Non-pigmented ciliary epithelial cell (primary cell): Measurements from ENCODE around the gene TMEM154.

Experiments
- DNase-seq: peaks from one replicate; pipeline ENCODE4 v3.0.0-alpha.2; 2010; ENCODE audit warnings: low read depth

The TMEM154 gene

DNA sequence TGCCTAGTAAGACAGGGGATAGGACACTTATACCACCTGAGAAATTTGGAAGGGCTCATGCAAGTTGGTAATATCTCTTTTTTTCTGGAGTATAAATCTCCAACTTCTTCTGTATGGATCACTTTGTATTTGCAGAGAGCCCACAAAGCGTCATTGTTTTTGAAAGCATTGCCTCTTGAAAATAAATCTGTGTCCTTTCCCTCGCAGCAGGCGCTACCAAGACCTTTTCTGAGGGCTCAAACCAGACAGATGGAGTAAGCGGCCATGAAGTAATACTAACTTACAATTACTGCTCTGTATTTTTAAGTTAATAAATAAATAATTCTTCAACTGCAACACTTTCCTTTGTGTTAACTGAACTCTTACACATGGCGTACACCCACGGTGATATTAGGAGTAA is 87.9 kb downstream of the TMEM154 start:
- no peak for DNase-seq

DNA sequence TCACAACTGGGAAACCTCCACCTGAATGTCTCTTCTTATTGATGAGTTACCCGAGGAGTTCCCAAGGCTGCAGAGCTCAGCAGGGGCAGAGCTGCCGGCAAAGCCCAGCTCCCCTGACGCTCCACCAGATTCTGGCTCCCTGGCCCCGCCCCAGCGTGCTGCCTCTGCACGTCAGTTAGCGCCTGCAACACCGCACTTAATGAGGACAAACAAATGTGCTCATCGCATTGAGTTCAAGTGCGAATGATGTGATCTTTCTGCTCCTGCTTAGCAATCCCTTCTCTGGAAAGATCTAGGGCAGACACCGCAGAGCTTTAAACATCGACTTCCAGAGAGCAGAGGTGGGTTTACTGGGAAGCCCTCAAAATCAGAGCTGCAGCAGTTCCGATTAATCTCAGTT is 88.4 kb downstream of the TMEM154 start:
- DNase-seq: no peak

DNA sequence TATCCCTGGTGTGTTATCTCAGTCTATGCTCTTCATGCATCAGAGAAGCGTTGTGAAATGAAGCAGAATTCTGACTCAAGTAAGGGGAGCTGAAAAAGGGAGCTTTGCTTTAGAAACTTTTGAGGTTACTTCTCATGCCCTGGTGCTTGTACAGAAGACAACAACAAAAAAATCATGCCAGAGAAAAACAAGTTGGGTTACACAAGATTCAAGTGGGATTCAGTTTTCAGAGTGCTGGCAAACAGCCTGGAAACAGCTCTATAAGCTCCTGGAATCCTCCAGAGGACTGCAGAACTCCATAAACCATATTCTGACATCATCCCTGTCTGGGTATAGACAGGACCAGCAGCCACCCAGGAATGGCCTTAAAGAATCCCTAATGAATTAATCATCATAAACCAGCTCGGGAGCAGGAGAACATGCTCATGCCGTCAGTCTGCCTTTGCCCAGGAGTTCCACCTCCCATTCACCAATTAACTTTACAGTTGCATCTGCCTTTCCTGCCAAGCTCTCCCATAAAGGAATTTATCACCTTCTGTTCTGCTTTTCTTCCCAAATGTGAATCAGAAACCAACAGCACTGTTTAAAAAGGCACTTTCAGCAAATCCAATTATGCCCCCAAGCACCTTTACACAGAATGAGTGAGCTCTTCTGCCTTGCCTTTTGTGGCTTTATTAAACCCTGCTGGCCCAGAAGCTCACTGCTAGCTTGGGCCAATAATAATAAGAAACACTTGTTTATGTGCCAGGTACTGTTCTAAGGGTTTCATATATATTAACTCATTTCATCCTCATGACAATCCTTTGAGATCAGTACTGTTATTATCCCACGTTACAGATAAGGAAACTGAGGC is 89.4 kb downstream of the TMEM154 start:
- peak; percentile 86 for DNase-seq

DNA sequence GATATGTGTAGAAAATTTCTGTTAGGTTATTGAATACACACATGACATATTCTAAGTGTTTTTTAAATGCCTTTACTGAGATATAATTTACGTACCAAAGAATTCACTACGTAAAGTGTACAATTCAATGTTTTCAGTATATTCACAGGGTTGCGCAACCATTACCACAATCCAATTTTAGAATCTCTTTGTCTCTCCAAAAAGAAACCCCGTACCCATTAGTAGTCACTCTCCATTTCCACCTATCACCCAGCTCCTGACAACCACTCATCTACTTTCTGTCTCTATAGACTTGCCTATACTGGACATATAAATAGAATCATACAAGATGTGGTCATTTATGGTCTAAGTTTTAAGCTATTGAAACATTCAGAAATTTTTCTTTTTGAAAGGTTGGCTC is 90.9 kb downstream of the TMEM154 start:
- no peak for DNase-seq

DNA sequence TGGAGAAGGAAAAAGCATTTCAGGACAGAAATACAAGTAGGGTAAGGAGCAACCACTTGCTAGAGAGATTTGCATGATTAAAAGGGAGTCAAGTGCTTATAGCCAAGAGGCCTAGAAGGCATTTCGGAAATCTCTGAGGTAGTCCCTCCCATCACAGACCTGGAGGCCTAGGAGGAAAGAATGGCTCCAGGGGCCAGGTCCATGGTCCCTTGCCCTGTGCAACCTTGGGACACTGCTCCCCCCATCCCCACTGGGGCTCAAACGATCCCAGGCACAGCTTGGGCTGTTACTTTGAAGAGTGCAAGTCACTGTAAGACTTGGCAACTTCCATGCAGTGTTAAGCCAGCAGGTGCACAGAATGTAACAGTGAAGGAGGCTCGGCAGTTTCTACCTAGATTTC is 92.7 kb downstream of the TMEM154 start:
- DNase-seq: no peak

DNA sequence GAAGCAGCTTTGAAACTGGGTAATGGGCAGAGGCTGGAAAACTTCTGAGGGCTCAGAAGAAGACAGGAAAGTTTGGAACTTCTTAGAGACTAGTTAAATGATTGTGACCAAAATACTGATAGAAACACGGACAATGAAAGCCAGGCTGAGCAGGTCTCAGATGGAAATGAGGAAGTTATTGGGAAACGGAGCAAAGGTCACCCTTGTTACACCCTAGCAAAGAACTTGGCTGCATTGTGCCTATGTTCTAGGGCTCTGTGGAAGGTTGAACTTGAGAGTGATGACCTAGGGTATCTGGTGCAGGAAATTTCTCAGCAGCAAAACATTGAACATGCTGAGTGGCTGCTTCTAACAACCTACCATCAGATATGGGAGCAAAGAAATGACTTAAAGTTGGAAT is 93.1 kb downstream of the TMEM154 start:
- no peak for DNase-seq

DNA sequence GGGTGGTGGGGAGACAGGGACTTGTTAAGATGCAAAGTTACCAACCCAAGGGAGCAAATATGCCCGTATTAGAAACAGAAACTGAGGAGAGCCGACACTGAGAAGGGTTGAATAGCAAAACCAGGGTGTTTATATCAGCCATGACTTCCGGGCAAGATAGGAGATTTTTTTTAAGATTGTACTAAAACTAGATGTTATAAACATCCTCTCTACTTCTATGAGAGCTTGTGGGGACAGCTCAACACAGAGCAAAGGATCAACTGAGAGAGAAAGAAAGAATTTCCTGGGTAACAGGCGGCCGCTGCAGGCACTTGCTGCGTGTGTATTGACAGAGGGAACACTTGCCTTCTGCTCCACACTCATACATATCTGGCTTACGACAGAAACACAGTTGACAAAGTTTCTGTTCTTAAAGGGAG is 94.8 kb downstream of the TMEM154 start:
- DNase-seq: no peak

DNA sequence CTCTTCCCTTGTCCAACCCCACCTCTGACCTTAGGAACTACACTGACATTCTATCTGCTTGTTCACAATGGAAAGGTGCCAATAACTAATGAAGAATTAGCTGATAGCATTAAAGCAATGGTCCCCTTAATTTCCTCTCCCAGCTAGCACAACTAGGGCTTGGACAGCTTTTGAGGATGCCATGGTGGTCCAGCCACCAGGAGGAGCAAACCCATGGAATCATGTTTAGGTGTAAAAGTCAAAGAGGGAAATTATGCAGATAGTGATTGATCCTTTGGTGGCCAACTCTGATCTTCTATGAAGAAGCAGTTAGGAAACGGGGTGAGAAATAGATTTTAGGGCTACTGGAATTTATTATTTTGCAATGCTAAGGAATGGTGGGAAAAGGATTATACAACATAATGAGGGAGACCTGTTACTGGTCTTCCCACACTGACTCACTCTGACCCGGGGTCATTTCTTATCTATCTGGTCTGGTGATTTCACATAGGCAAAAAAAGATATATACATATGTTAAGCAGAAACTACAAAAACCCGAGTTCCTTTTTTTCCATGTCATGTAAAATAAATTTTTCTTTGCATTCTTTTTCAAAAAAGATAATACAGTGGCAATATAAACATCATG is 98.1 kb downstream of the TMEM154 start:
- DNase-seq: no peak

DNA sequence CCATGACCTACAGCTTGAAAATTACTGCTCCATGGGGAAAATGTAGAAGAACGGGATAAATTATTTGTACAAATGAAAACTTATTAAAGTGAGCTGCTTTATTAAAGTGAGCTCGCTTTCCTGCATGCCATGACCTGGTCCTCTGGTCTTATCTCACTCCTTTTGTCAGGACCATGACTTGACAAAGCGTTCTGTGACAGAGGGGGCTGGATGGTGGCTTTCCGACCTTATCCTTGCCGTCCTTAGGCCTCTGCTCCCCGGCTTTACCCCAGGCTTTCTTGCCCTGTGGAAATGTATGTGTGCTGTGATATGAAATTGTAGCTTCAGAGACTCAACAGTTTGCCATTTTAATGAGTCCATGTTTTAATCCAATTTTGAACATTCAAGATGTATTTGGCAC is 99.9 kb downstream of the TMEM154 start:
- no peak for DNase-seq

DNA sequence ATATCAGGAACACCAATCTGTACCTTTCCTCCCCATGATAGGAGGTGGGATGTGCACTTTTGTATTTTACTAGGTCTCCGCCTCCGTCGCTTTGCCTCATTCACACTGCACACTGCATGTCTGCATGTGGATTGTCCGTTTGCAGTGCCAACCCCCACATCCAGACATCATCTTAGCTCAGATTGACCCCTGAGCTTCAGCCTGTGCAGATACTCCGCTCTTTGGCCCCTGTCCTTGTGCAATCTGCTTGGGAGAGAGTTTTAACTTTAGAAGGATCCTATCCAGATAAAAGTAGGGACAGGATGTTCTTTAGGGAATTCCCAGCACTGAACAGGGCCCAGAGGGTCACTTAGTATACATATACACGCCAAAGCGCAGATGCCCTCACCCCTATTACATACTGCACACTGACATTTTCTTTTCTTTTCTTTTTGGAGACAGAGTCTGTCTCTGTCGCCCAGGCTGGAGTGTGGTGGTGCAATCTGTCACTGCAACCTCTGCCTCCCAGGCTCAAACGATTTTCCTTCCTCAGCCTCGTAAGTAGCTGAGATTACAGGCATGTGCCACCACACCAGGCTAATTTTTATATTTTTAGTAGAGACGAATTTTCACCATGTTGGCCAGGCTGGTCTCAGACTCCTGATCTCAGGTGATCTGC is 100.6 kb downstream of the TMEM154 start:
- DNase-seq: no peak

DNA sequence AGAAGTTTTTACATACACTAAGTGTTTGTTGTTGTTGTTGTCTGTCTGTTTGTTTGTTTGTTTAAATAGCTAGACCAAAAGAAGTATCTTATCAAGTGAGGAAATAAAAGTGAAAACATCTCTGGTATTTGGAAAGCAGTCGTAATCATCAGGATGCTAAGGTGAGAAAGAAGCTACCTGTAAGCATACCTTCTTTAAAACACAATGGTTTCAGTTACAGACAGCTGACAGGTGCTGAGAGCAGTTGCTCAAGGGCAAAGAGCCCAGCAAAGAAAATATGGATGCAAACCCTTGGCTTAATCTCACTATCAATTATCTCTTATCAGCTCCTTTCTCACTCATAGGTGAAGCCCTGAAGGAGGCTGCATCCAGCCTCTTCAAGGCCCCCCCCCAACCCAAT is 101.1 kb downstream of the TMEM154 start:
- DNase-seq: no peak

DNA sequence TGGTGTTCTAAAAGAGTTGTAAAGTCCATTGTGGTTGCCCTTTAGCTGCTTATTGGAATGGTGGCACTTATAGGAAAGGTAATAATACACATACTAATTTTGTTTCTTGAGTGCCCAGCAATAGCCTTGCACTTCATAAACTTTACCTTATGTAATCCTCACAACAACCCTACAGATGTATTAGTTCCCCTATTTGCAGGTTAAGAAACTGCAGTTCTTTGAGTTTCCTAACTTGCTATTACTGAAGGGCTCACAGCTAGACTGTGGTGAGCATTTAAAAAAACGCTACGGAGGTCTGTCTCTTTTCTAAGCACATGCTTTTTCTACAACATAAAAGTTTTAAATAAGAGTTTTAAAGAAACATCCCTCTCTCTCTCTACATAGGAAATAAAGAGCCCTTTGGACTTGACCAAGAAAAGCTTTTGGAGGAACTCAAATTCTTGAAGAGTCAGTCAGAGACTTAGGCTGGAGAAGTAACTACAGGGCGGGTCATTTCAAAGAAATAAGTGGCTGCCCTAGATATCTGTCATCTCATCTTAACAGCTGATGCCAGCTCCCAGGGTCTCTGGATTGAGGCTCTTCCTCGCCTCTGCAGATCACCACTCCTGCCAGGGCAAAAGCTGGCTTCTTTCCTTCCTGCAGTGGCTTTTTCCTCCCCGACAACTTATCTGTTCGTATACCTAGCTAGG is 101.9 kb downstream of the TMEM154 start:
- no peak for DNase-seq

DNA sequence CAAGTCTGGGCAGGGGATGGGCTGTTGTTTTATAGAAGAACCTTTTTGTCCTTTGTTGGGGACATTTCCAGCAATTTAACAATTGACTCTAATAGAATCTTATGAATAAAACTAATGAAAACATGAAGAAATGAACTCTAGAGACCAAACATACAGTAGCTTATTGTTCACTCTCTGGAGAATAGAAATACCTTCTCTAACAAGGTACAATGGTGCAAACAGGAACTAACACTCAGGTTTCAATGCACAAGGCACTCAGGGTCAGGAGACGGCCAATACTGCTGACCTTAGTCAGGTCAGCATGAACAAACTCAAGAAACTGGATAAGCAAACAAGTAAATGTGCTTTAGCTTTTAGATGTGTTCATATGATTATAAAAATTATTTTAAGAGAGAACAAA is 104.3 kb downstream of the TMEM154 start:
- no peak for DNase-seq

DNA sequence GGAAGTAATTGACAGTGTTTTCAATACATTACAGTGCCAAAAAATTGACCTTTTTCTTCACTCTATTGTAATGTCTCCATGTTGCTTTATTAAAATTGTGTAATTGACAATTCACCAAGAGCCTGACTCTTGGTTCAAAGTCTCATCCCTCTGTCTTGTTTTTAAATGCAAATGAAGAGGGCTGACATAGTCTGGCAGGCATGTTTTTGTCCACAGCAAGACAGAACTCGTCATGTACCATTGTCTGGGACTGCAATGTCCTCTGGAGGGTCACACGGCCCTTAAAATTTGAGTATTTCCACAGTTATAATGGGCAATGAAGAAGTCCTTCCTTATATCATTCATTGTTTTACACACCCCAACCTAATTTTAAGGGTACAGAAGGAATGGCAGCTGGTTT is 105.9 kb downstream of the TMEM154 start:
- DNase-seq: no peak

DNA sequence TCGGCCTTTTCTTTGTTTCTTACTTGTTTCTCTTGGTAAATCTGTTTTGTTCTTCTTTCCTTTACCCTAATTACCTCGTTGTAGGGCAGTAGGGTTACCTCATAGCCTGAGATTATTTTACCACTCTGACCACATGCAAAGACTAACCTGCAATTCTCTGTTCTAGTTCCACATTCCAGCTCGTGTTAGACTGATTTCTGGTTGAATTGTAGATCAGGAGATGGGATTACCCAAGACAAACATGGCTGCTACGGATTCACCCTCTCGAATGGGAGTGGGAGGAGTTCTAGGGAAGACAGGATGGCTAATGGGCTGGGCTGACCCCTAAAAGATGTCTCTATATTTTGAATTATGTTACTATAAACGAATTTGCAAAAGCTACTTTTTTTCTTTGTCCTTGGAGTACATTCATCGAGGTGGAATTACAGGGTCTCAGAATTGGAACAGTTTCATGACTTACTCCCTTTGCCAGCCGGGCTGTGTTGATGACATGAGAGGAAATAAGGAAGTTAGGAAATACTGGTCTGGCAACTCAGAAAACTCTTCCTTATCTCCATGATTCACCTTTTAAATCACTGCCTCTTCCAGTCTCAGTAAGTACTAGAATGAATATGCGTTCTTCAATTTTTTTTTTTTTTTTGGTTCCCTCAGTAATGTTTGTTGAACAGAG is 107.2 kb downstream of the TMEM154 start:
- peak; percentile 26 for DNase-seq

DNA sequence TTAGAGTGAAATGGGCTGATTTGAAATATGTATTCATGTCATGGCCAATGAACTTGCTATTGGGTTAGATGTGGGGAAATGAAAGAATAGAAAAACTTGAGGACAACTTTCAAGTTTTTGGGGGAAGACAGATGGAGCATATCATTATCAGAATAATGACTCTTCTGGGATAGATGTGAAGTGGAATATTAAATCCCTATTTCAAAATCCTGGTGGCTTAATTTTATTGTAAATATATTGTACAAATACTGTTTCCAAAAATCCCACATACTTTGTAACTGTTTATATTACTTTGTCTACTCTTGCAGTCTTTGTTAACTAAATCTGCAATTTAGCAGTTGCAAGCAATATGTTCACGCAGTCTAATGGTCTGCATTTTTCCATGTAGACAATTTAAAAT is 108.0 kb downstream of the TMEM154 start:
- DNase-seq: no peak

DNA sequence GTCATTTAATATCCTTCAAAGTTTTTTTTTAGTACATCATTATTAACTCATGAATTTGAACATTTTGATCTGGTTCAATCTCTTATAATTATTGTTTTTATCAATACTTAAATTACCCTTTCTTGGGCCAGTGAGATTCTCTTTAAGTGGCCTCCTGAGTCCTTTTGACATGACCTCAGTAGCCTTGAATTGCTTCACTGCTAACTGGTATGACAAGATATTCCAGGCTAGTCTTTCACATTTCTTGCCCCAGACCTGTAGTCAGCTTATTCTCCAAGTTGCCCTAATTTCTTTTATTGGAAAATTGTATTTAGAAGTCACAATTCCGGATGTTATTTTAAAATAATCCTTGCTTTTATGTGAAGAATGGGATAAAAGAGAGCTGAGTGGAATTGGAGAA is 108.5 kb downstream of the TMEM154 start:
- no peak for DNase-seq
